Measurements from ENCODE around the gene PTPRJ.

DNA sequence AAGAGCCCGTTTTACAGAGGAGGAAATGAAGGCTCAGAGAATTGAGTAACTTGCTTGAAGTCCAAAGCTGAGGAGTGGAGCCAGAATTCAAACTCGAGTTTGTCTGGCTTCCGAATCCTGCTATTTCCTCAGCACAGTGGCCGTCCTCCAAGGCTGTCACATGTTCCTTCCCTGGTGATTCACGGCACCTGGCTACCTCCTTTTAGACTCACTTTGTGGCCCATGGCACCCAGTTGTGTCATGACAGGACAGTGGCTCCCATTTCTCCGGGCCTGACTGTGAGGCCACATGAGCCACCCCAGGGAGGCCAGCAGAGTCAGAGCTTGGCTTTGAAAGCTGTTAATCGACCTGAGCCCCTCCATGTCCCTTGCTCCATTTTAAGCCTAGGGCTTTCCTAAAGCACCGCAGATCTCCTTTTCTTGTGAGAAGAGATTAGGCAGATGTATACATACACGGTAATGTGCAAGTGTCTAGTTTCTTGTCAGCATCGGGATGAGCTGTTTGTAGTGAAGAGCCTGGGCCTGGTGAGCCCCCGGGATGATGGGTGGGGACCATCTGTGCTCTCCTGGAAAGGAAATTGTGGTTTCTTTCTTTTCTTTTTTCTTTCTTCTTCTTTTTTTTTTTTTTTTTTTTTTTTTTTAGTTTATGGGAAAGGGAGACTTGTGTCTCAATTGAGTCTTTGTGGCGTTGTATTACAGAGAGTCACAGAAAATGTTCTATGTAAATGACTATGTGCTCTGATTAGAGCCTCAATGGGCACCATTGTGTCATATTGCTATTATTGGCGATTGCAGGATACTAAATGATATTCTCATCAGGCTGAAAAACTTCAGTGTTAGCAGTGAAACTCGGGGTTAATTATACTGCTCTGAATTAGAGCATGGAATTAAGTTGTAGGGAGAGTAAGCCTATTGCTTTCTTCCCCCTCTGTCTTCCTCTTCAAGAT, 54.8 kb downstream of the PTPRJ start:
- TF ChIP-seq, protein P1, sequence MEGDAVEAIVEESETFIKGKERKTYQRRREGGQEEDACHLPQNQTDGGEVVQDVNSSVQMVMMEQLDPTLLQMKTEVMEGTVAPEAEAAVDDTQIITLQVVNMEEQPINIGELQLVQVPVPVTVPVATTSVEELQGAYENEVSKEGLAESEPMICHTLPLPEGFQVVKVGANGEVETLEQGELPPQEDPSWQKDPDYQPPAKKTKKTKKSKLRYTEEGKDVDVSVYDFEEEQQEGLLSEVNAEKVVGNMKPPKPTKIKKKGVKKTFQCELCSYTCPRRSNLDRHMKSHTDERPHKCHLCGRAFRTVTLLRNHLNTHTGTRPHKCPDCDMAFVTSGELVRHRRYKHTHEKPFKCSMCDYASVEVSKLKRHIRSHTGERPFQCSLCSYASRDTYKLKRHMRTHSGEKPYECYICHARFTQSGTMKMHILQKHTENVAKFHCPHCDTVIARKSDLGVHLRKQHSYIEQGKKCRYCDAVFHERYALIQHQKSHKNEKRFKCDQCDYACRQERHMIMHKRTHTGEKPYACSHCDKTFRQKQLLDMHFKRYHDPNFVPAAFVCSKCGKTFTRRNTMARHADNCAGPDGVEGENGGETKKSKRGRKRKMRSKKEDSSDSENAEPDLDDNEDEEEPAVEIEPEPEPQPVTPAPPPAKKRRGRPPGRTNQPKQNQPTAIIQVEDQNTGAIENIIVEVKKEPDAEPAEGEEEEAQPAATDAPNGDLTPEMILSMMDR (conservative IDR thresholded peaks at IDR 0.05; ENCODE audit: low read depth, low read length) = no peak
- TF ChIP-seq, protein P2, sequence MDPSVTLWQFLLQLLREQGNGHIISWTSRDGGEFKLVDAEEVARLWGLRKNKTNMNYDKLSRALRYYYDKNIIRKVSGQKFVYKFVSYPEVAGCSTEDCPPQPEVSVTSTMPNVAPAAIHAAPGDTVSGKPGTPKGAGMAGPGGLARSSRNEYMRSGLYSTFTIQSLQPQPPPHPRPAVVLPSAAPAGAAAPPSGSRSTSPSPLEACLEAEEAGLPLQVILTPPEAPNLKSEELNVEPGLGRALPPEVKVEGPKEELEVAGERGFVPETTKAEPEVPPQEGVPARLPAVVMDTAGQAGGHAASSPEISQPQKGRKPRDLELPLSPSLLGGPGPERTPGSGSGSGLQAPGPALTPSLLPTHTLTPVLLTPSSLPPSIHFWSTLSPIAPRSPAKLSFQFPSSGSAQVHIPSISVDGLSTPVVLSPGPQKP (IDR thresholded peaks at IDR 0.05; ENCODE audit: borderline replicate concordance, low read depth, low read length) = no peak
- no peak for TF ChIP-seq CEBPB (IDR thresholded peaks at IDR 0.05; ENCODE audit: low read depth, low read length)
- no peak for TF ChIP-seq POLR2A (IDR thresholded peaks at IDR 0.05; ENCODE audit: low read depth, low read length)
- TF ChIP-seq MXI1 (IDR thresholded peaks at IDR 0.05; ENCODE audit: borderline replicate concordance, low read depth, low read length) = no peak
